ENCODE results near the gene MRTFA.
"Not testable (repeated sequence)": the region's sequence is repeated elsewhere in the genome, so short reads cannot be mapped to it uniquely, and the experiment has no call there.

MRTFA gene

GRCh38 chr22:40510631-40511364 is 125.7 kb downstream of the MRTFA start:
- no peak overlapping the region for H3K4me3 Mint-ChIP-seq
- H3K27me3 Mint-ChIP-seq (ENCODE audit: low read depth), result no peaks in the 10 kb centered on the region
- no peak overlapping the region for H3K27ac Mint-ChIP-seq
- H3K4me1 Mint-ChIP-seq (ENCODE audit: low read depth), result no peaks in the 10 kb centered on the region
- peaks cover 3% of the 10 kb centered on the region for H3K36me3 Mint-ChIP-seq (ENCODE audit: low read depth)
- H3K9me3 Mint-ChIP-seq, result no peaks in the 10 kb centered on the region

DNA sequence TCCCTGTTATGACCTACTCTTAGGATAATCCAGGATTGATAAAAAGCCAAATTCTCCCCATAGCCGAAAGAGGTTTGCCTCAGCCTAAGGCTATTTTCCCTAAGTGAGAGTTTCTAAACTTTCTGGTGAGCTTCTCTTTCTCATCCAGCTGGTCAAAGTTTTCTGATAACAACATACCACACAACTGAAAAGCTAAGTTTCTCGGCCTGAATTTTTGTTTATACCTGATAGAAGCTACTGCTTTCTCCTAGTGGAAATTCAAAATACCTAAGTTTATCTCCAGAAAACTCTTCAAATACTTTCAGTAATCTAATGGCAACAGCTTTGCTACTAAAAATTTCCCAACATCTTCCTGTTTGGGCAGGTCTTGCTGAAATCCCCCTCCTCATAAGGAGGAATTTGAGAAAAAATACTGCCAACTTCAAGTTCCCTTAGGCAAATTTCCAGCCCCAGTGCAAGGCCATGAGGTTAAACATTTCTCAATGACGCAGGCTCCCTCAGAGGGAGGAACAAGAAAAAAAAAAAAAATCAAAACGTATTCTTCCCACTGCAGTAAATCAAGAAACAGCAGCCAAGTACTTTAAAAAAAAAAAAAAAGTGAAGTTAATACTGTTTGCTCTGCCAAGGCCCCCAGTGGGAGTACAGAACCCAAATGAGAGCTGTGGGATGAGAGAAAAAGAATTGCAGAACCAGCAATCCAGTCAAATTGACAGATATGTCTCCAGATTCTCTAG is 127.0 kb downstream of the MRTFA start:
- Mint-ChIP-seq H3K27ac (no peak overlapping the region), H3K27me3 (ENCODE audit: low read depth) (no peaks in the 10 kb centered on the region), H3K4me1 (ENCODE audit: low read depth) (no peaks in the 10 kb centered on the region), H3K9me3 (no peaks in the 10 kb centered on the region), H3K36me3 (ENCODE audit: low read depth) (peaks cover 3% of the 10 kb centered on the region), H3K4me3 (no peak overlapping the region)

DNA sequence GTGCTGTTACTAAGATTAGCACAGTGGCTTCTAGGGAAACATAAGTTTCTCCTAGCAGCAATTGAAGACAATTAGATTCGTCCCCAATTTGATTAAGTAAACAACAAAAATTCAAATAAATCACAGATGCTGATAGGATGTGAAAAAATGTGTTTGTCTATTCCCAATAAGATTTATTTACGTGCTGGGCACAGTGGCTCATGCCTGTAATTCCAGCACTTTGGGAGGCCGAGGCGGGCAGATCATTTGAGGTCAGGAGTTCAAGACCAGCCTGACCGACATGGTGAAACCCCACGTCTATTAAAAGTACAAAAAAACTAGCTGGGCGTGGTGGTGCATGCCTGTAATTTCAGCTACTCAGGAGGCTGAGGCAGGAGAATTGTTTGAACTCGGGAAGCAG is 128.5 kb downstream of the MRTFA start:
- not testable (repeated sequence) for H3K9me3 Mint-ChIP-seq; H3K27ac Mint-ChIP-seq; H3K36me3 Mint-ChIP-seq (ENCODE audit: low read depth); H3K4me1 Mint-ChIP-seq (ENCODE audit: low read depth); H3K27me3 Mint-ChIP-seq (ENCODE audit: low read depth); H3K4me3 Mint-ChIP-seq

- Mint-ChIP-seq H3K4me1 (ENCODE audit: low read depth) (peaks cover 4% of the 10 kb centered on the region), H3K36me3 (ENCODE audit: low read depth) (peaks cover 5% of the 10 kb centered on the region), H3K4me3 (no peak overlapping the region), H3K27ac (no peak overlapping the region), H3K9me3 (no peaks in the 10 kb centered on the region), H3K27me3 (ENCODE audit: low read depth) (no peaks in the 10 kb centered on the region)
Observed at GRCh38 chr22:40507491-40507890, 129.0 kb downstream of the MRTFA start.

DNA sequence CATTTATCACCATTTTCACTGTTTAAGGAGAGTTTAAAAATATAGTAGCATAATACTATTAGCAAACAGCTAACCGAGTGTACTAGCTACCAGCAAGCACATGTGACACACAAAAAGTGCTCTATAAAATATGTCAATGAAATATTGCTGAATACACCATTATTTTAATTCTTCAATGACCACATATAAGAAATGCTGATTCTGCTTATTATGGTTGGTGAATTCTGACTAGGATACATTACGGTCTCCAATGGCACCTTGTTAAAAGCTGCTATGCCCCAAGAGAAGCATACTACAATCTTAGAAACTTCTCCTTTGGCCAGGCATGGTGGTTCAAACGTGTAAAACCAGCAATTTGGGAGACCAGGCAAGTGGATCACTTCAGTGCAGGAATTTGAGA is 129.8 kb downstream of the MRTFA start:
- Mint-ChIP-seq H3K9me3 (no peaks in the 10 kb centered on the region), H3K36me3 (ENCODE audit: low read depth) (peaks cover 5% of the 10 kb centered on the region), H3K27ac (no peak overlapping the region), H3K4me3 (no peak overlapping the region), H3K27me3 (ENCODE audit: low read depth) (no peaks in the 10 kb centered on the region), H3K4me1 (ENCODE audit: low read depth) (peaks cover 4% of the 10 kb centered on the region)

DNA sequence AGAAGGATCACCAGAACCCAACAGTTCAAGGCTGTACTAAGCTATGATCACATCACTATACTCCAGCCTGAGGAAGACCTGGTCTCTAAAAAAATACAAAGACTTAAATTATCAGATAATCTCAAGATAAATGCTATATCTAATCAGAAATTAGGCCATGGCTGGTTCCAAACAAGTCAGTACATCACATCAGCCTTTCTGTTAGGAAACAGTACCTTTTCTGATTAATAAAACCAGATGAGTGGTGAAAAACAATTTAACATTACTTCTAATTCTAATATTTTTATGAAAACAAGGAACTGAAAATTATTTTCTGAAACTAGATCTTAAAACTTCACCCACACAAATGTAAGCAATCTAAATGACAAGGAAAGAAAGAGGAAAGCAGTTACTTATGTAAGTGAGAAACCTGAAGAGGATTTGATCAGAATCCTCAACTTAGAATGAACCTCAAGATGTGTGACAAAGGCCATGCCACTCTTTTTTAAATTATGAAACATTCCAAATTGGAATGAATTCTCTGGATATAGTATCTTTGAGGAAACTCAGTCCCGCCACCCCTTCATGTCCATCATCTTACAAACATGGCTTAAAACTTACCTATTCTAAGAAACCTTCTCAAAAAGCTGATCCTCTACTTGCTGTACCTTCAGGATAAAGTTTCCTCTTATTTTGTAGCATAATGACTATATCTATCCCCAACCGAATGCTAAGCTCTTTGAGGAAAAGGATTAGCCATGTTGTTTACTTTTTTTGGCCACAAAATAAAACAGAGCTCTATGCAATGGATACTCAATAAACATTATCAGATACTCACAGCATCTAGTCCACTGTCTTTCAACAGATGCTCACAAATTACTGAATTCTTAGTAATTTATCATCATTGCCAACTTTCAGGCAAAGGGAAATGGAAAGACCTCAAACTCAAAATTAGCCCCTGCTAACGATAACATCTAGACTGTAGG is 132.0 kb downstream of the MRTFA start:
- Mint-ChIP-seq H3K4me1 (ENCODE audit: low read depth) (peaks cover 6% of the 10 kb centered on the region), H3K27me3 (ENCODE audit: low read depth) (no peaks in the 10 kb centered on the region), H3K4me3 (no peak overlapping the region), H3K27ac (no peak overlapping the region), H3K9me3 (no peaks in the 10 kb centered on the region), H3K36me3 (ENCODE audit: low read depth) (peaks cover 4% of the 10 kb centered on the region)

- H3K4me3 Mint-ChIP-seq, result no peak overlapping the region
Observed at GRCh38 chr22:40502919-40503318, 133.6 kb downstream of the MRTFA start.

DNA sequence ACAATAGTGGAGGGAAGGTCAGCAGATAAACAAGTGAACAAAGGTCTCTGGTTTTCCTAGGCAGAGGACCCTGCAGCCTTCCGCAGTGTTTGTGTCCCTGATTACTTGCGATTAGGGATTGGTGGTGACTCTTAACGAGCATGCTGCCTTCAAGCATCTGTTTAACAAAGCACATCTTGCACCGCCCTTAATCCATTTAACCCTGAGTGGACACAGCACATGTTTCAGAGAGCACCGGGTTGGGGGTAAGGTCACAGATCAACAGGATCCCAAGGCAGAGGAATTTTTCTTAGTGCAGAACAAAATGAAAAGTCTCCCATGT is 136.1 kb downstream of the MRTFA start:
- H3K27ac Mint-ChIP-seq, result not testable (repeated sequence)

More at GRCh38 chr22:40502919-40503318, 133.6 kb downstream of the MRTFA start:
- peaks cover 13% of the 10 kb centered on the region for H3K4me1 Mint-ChIP-seq (ENCODE audit: low read depth)
- no peak overlapping the region for H3K27ac Mint-ChIP-seq
- H3K9me3 Mint-ChIP-seq, result no peaks in the 10 kb centered on the region
- H3K27me3 Mint-ChIP-seq (ENCODE audit: low read depth), result no peaks in the 10 kb centered on the region
- peaks cover 4% of the 10 kb centered on the region for H3K36me3 Mint-ChIP-seq (ENCODE audit: low read depth)

GRCh38 chr22:40499209-40499623 is 137.3 kb downstream of the MRTFA start:
- H3K9me3 Mint-ChIP-seq, result no peaks in the 10 kb centered on the region
- peaks cover 6% of the 10 kb centered on the region for H3K36me3 Mint-ChIP-seq (ENCODE audit: low read depth)
- H3K27me3 Mint-ChIP-seq (ENCODE audit: low read depth), result no peaks in the 10 kb centered on the region
- H3K27ac Mint-ChIP-seq, result no peak overlapping the region
- no peak overlapping the region for H3K4me3 Mint-ChIP-seq
- H3K4me1 Mint-ChIP-seq (ENCODE audit: low read depth), result peaks cover 19% of the 10 kb centered on the region

More for the DNA sequence above, 136.1 kb downstream of the MRTFA start:
- not testable (repeated sequence) for H3K4me3 Mint-ChIP-seq; H3K9me3 Mint-ChIP-seq; H3K36me3 Mint-ChIP-seq (ENCODE audit: low read depth); H3K27me3 Mint-ChIP-seq (ENCODE audit: low read depth)
- H3K4me1 Mint-ChIP-seq (ENCODE audit: low read depth), result peaks cover 17% of the 10 kb centered on the region

- no peak overlapping the region for H3K4me3 Mint-ChIP-seq
- no peaks in the 10 kb centered on the region for H3K27me3 Mint-ChIP-seq (ENCODE audit: low read depth)
- no peak overlapping the region for H3K27ac Mint-ChIP-seq
Observed at GRCh38 chr22:40498420-40499208, 137.9 kb downstream of the MRTFA start.

GRCh38 chr22:40493441-40493840 is 143.1 kb downstream of the MRTFA start:
- Mint-ChIP-seq H3K36me3 (ENCODE audit: low read depth) (peaks cover 4% of the 10 kb centered on the region), H3K4me3 (no peak overlapping the region), H3K27me3 (ENCODE audit: low read depth) (no peaks in the 10 kb centered on the region), H3K4me1 (ENCODE audit: low read depth) (peaks cover 19% of the 10 kb centered on the region), H3K27ac (no peak overlapping the region), H3K9me3 (no peaks in the 10 kb centered on the region)

More at GRCh38 chr22:40498420-40499208, 137.9 kb downstream of the MRTFA start:
- Mint-ChIP-seq H3K4me1 (ENCODE audit: low read depth) (peaks cover 19% of the 10 kb centered on the region), H3K9me3 (no peaks in the 10 kb centered on the region), H3K36me3 (ENCODE audit: low read depth) (peaks cover 6% of the 10 kb centered on the region)

DNA sequence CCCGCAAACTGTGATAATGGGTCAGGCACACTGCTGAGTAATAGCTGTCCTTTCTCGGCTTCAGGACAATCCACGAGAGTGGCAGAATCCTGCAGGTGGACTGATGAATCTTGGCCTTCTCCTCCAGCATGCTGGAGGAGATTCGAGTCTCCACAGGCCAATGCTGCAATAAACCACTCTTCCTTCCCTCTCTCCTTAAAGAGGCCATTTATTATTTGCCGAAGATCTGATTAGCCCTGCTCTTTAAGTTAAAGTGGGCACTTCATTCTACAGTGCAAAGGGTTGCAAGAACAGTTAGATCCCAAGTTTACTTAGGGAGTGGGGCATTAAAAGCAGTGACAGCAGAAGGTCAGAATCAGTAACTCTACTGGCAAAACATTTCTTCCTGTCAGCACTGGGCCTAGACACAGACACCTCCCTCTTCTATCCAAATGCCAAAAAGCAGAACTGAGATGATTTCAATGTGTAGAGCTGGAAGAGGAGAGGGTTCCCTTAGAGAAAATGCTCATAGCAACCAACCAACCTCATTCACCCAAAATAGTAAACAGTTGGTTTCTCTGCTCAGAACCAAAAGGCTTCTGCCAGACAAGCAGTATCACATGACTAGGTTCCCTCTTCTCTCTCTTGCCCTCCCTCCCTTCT is 144.4 kb downstream of the MRTFA start:
- Mint-ChIP-seq H3K9me3 (no peaks in the 10 kb centered on the region), H3K27ac (no peak overlapping the region), H3K4me1 (ENCODE audit: low read depth) (peaks cover 20% of the 10 kb centered on the region), H3K27me3 (ENCODE audit: low read depth) (no peaks in the 10 kb centered on the region), H3K4me3 (no peak overlapping the region), H3K36me3 (ENCODE audit: low read depth) (peaks cover 3% of the 10 kb centered on the region)

DNA sequence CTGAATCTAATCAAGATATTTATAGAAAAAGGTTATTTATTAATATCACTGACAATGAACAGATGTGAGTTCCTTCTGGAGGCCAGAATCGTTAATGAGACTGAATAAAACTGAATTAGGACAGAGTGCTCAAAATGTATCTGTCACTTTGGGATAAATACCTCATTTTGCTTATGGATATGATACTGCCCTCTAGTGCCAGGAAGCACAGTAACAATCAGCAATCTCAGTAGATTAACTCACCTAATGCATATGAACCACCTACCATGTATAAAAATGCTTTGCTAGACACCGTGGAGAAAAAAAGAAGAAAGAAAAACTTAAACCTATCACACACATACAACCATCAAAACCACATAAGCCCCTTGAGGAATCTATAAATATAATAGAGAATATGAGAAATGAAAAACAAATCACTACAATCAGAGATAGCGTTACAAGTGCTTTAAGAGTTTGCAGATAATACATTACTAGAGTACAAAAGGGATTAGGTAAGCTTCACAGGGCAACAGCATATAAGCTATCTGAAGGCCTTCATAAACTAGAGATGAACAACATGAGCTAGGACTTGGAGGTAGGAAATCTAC is 148.8 kb downstream of the MRTFA start:
- Mint-ChIP-seq H3K27me3 (ENCODE audit: low read depth) (no peaks in the 10 kb centered on the region), H3K36me3 (ENCODE audit: low read depth) (peaks cover 1% of the 10 kb centered on the region), H3K4me3 (no peak overlapping the region), H3K9me3 (no peaks in the 10 kb centered on the region), H3K4me1 (ENCODE audit: low read depth) (peaks cover 25% of the 10 kb centered on the region), H3K27ac (no peak overlapping the region)
